Left ventricle myocardium superior (tissue), 1 donor: ENCODE results near the gene JMY. TPM values are rescaled to one million over a fixed set of nuclear protein-coding genes. Genes with fewer than 3 reads are reported as not detected.

ENCODE experiments used
- total RNA-seq: library from RNA; stranded (reverse); fragmentation: NEBNext Ultra II Directional; extraction: Animal tissue kit (Norgen Biotek cat#: 25700); gene quantifications from one replicate; pipeline ENCODE4 v1.2.1, GENCODE V29; 2021
- donor health status: DM: no; HTN: yes; CAD: no; lungs with severe emphysema.

The JMY gene
- total RNA-seq, 1 donor from 2014 or later: 11.7 TPM

Other genes starting within 250 kb of the JMY start
- gene DMGDH, start 166.5 kb upstream of the JMY start, total RNA-seq: 1.3 TPM
- gene BHMT2, start 166.4 kb upstream of the JMY start, total RNA-seq: 5.3 TPM
- gene BHMT, start 124.3 kb upstream of the JMY start, total RNA-seq: not detected